ENCODE results near the gene NPSR1. TPM values are rescaled to one million over a fixed set of nuclear protein-coding genes. Genes with fewer than 3 reads are reported as not detected.

NPSR1 gene
- total RNA-seq, 1 experiment from 2014 or later = not detected

- H3K9ac ChIP-seq (ENCODE audit: extremely low read depth, insufficient read length, low read length) = no peak overlapping the region
- H3K14ac ChIP-seq (ENCODE audit: insufficient read depth, low read length) = no peak overlapping the region
- Mint-ChIP-seq H3K36me3 (ENCODE audit: insufficient read depth in 1 of 3, low read depth in 3 of 3) (no peaks in the 10 kb centered on the region), H3K4me3 (no peak overlapping the region), H3K9me3 (no peaks in the 10 kb centered on the region), H3K27me3 (ENCODE audit: low read depth) (no peaks in the 10 kb centered on the region), H3K27ac (no peak overlapping the region), H3K4me1 (no peaks in the 10 kb centered on the region)
- no peak overlapping the region for H4K8ac ChIP-seq (replicated peaks; ENCODE audit: insufficient read length, low read depth, low read length)
- no peak overlapping the region for H2AK5ac ChIP-seq (ENCODE audit: insufficient read length, low read length)
- TF ChIP-seq, protein P1, sequence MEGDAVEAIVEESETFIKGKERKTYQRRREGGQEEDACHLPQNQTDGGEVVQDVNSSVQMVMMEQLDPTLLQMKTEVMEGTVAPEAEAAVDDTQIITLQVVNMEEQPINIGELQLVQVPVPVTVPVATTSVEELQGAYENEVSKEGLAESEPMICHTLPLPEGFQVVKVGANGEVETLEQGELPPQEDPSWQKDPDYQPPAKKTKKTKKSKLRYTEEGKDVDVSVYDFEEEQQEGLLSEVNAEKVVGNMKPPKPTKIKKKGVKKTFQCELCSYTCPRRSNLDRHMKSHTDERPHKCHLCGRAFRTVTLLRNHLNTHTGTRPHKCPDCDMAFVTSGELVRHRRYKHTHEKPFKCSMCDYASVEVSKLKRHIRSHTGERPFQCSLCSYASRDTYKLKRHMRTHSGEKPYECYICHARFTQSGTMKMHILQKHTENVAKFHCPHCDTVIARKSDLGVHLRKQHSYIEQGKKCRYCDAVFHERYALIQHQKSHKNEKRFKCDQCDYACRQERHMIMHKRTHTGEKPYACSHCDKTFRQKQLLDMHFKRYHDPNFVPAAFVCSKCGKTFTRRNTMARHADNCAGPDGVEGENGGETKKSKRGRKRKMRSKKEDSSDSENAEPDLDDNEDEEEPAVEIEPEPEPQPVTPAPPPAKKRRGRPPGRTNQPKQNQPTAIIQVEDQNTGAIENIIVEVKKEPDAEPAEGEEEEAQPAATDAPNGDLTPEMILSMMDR (conservative IDR thresholded peaks at IDR 0.05) = no peak
- no peaks in the 10 kb centered on the region for H3K9me3 ChIP-seq (ENCODE audit: control insufficient read depth, low read depth, low read length)
- H2BK12ac ChIP-seq (ENCODE audit: insufficient read length, low read depth, low read length) = no peak overlapping the region
- H4K5ac ChIP-seq (ENCODE audit: insufficient read length, low read depth, low read length) = no peak overlapping the region
- no peak overlapping the region for H2BK120ac ChIP-seq (ENCODE audit: low read depth, low read length, poor library complexity, severe bottlenecking)
- H4K20me1 ChIP-seq (ENCODE audit: control insufficient read depth, insufficient read depth, insufficient read length) = no peaks in the 10 kb centered on the region
- H3K18ac ChIP-seq (ENCODE audit: insufficient read length, low read depth, low read length) = no peak overlapping the region
- H3T11ph ChIP-seq (ENCODE audit: low read length) = no peak overlapping the region
- no peaks in the 10 kb centered on the region for H3K27me3 ChIP-seq (ENCODE audit: insufficient read depth, low read length)
- no peaks in the 10 kb centered on the region for H3K4me1 ChIP-seq (ENCODE audit: insufficient read depth, low read length)
- H2AFZ ChIP-seq (ENCODE audit: low read length) = no peak overlapping the region
- H3K56ac ChIP-seq (ENCODE audit: insufficient read length, low read depth, low read length) = no peak overlapping the region
- H3K27ac ChIP-seq (ENCODE audit: insufficient read length, low read depth, low read length) = no peak overlapping the region
- H3K79me1 ChIP-seq (ENCODE audit: insufficient read depth, low read depth, low read length, poor library complexity, severe bottlenecking) = no peaks in the 10 kb centered on the region
- no peak overlapping the region for H3K23ac ChIP-seq (ENCODE audit: insufficient read length, low read depth, low read length)
- H2BK5ac ChIP-seq (ENCODE audit: insufficient read length, low read length) = no peak overlapping the region
- H2BK20ac ChIP-seq (ENCODE audit: low read depth, low read length, poor library complexity, severe bottlenecking) = no peak overlapping the region
- H3K79me2 ChIP-seq (ENCODE audit: insufficient read depth, low read length) = no peaks in the 10 kb centered on the region
- no peak overlapping the region for H3K4me2 ChIP-seq (ENCODE audit: insufficient read depth, insufficient read length, low read length)
- H3K23me2 ChIP-seq (ENCODE audit: insufficient read length, low read depth, low read length, poor library complexity, severe bottlenecking) = no peaks in the 10 kb centered on the region
- H2BK15ac ChIP-seq (ENCODE audit: low read depth, low read length) = no peak overlapping the region
- no peak overlapping the region for H3K4ac ChIP-seq (ENCODE audit: low read depth, low read length)
- no peak overlapping the region for H4K91ac ChIP-seq (ENCODE audit: insufficient read length, low read depth, low read length)
- no CpG with 5 or more reads among the region's 3 CpGs for whole genome bisulfite sequencing (ENCODE audit: extremely low coverage, insufficient read length, low lambda C conversion rate)
- no peak for DNase-seq
These were observed 174.0 kb downstream of the NPSR1 start for GRCh38 chr7:34832020-34832419.
